ENCODE data around the gene NTRK3.
"Not testable (repeated sequence)": the region's sequence is repeated elsewhere in the genome, so short reads cannot be mapped to it uniquely, and the experiment has no call there.

DNA sequence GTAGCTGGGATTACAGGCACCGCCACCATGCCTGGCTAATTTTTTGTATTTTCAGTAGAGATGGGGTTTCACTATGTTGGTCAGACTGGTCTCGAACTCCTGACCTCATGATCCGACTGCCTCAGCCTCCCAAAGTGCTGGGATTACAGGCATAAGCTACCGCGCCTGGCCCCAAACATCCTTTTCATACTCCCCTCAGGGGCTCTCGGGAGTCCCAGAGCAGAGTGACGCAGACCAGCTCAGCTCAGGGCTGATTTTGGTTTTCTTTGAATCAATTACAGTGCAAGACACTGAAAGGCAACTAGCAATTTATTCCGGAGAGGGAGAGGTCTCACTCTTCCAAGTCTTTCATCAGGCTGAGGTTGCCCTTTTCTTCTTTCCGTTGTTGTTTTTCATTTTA is 184.4 kb downstream of the NTRK3 start:
- TF ChIP-seq, protein P1, sequence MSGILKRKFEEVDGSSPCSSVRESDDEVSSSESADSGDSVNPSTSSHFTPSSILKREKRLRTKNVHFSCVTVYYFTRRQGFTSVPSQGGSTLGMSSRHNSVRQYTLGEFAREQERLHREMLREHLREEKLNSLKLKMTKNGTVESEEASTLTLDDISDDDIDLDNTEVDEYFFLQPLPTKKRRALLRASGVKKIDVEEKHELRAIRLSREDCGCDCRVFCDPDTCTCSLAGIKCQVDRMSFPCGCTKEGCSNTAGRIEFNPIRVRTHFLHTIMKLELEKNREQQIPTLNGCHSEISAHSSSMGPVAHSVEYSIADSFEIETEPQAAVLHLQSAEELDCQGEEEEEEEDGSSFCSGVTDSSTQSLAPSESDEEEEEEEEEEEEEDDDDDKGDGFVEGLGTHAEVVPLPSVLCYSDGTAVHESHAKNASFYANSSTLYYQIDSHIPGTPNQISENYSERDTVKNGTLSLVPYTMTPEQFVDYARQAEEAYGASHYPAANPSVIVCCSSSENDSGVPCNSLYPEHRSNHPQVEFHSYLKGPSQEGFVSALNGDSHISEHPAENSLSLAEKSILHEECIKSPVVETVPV (CRISPR knock-in tag; IDR thresholded peaks at IDR 0.05) = not testable (repeated sequence)
- TF ChIP-seq TOX (CRISPR knock-in tag; IDR thresholded peaks at IDR 0.05; ENCODE audit: borderline replicate concordance); PATZ1 (CRISPR knock-in tag; IDR thresholded peaks at IDR 0.05; ENCODE audit: borderline replicate concordance); ZNF565 (CRISPR knock-in tag; conservative IDR thresholded peaks at IDR 0.05; ENCODE audit: low read depth); CSDC2 (CRISPR knock-in tag; IDR thresholded peaks at IDR 0.05); TSHZ2 (CRISPR knock-in tag; IDR thresholded peaks at IDR 0.05); ARNTL (CRISPR knock-in tag; IDR thresholded peaks at IDR 0.05; ENCODE audit: borderline replicate concordance, low read depth): not testable (repeated sequence)

All from SK-N-SH treated with all-trans-retinoic acid at 6 μM for 48 hours (cell line).